ENCODE results near the gene H1-8.

The H1-8 gene

DNA sequence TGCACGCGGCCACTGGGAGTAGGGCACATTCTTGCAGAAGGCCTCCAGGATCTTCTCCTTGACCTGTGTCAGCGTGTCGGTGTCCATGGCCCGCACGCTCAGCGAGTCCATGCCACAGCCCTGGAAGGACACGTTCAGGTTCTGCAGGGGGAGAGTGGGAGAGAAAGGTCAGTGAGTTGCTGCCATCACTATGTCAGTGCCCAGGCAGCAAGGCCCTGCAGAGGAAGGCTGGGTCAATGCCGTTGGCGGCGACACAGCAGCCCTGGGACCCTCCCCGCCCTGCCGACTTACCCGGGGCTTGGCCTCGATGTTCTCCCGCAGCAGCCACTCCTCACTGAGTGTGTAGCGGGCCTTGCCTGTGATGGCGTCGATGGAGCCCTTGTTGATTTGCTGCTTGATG lies 19.8 kb downstream of the H1-8 start:
- no peak overlapping the region for H4K91ac ChIP-seq (ENCODE audit: low read depth, low read length)
- H4K12ac ChIP-seq (ENCODE audit: low read depth, low read length) = no peak overlapping the region
- no peak overlapping the region for H3K14ac ChIP-seq (ENCODE audit: low read length)
- H3K79me1 ChIP-seq (ENCODE audit: low read length) = peaks cover 14% of the 10 kb centered on the region
- no peak overlapping the region for H3K23ac ChIP-seq (ENCODE audit: low read length)
- no peak overlapping the region for H4K8ac ChIP-seq (ENCODE audit: low read depth, low read length)
- no peak overlapping the region for H2BK120ac ChIP-seq (ENCODE audit: insufficient read depth, low read length, poor library complexity)
- H3K9me3 ChIP-seq (ENCODE audit: insufficient read depth, low read depth, low read length) = no peaks in the 10 kb centered on the region
- no peak overlapping the region for H2BK5ac ChIP-seq (ENCODE audit: low read depth, low read length, poor library complexity)
- DNase-seq = no peak
- H2AFZ ChIP-seq (ENCODE audit: insufficient read depth, low read length, poor library complexity) = no peak overlapping the region
- H3K36me3 ChIP-seq (ENCODE audit: control insufficient read depth in 1 of 2, insufficient read depth in 2 of 2, low read length in 2 of 2) = peaks cover 91 to 92% of the 10 kb centered on the region in 2 experiments
- no peak overlapping the region for H3K4me3 ChIP-seq (ENCODE audit: low read depth, low read length)
- no peaks in the 10 kb centered on the region for H3K79me2 ChIP-seq (ENCODE audit: control insufficient read depth, insufficient read depth, low read length, poor library complexity)
- H3K4me1 ChIP-seq (ENCODE audit: control insufficient read depth in 1 of 2, insufficient read depth in 2 of 2, low read length in 2 of 2) = peaks cover 17 to 29% of the 10 kb centered on the region in 2 experiments
- H2AK5ac ChIP-seq (ENCODE audit: low read length) = no peak overlapping the region
- no peaks in the 10 kb centered on the region for H3K27me3 ChIP-seq (ENCODE audit: insufficient read depth, low read length)
- no peak overlapping the region for H3K4ac ChIP-seq (ENCODE audit: low read depth, low read length)
- WGBS (ENCODE audit: extremely low coverage, insufficient coverage, insufficient read length) = no CpG with 5 or more reads among the region's 19 CpGs
- H3K18ac ChIP-seq (ENCODE audit: low read length) = no peak overlapping the region
- H3K4me2 ChIP-seq (ENCODE audit: low read length) = no peak overlapping the region
- H2BK12ac ChIP-seq (ENCODE audit: low read length) = no peak overlapping the region
- no peak overlapping the region for H3K27ac ChIP-seq (ENCODE audit: low read depth, low read length)
- H3K9ac ChIP-seq (ENCODE audit: low read length) = no peak overlapping the region

DNA sequence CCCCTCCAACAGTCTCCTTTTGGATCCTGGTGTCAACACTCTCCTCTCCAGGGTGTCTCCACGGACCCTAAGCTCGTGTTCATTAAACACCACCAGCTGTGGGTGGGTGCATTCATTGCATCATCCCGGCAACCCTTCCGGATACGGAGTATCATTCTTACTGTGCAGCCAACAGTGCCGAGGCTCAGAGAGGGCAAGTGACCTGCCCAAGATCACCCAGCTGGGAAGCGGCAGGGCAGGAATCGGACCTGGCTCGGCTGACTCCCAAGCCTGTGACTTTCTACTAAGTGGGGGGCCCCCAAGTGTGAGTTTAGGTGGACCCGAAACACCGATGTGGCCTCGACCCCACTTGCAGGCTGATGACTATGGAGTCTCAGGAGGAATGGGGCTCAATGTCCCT lies 20.4 kb downstream of the H1-8 start:
- H3K9ac ChIP-seq (ENCODE audit: low read length) = no peak overlapping the region
- peaks cover 17 to 29% of the 10 kb centered on the region in 2 experiments for H3K4me1 ChIP-seq (ENCODE audit: control insufficient read depth in 1 of 2, insufficient read depth in 2 of 2, low read length in 2 of 2)
- H2BK12ac ChIP-seq (ENCODE audit: low read length) = no peak overlapping the region
- H3K79me2 ChIP-seq (ENCODE audit: control insufficient read depth, insufficient read depth, low read length, poor library complexity) = no peaks in the 10 kb centered on the region
- no peak overlapping the region for H2BK5ac ChIP-seq (ENCODE audit: low read depth, low read length, poor library complexity)
- peaks cover 14% of the 10 kb centered on the region for H3K79me1 ChIP-seq (ENCODE audit: low read length)
- H3K4me2 ChIP-seq (ENCODE audit: low read length) = no peak overlapping the region
- no peak overlapping the region for H3K23ac ChIP-seq (ENCODE audit: low read length)
- no peak overlapping the region for H4K12ac ChIP-seq (ENCODE audit: low read depth, low read length)
- peaks cover 85 to 87% of the 10 kb centered on the region in 2 experiments for H3K36me3 ChIP-seq (ENCODE audit: control insufficient read depth in 1 of 2, insufficient read depth in 2 of 2, low read length in 2 of 2)
- no peak overlapping the region for H4K8ac ChIP-seq (ENCODE audit: low read depth, low read length)
- H3K27me3 ChIP-seq (ENCODE audit: insufficient read depth, low read length) = no peaks in the 10 kb centered on the region
- H3K4ac ChIP-seq (ENCODE audit: low read depth, low read length) = no peak overlapping the region
- no peak overlapping the region for H2AFZ ChIP-seq (ENCODE audit: insufficient read depth, low read length, poor library complexity)
- H3K27ac ChIP-seq (ENCODE audit: low read depth, low read length) = no peak overlapping the region
- no peaks in the 10 kb centered on the region for H3K9me3 ChIP-seq (ENCODE audit: insufficient read depth, low read depth, low read length)
- DNase-seq = no peak
- no peak overlapping the region for H2AK5ac ChIP-seq (ENCODE audit: low read length)
- WGBS (ENCODE audit: extremely low coverage, insufficient coverage, insufficient read length) = no CpG with 5 or more reads among the region's 12 CpGs
- no peak overlapping the region for H3K14ac ChIP-seq (ENCODE audit: low read length)
- H3K4me3 ChIP-seq (ENCODE audit: low read depth, low read length) = no peak overlapping the region
- H2BK120ac ChIP-seq (ENCODE audit: insufficient read depth, low read length, poor library complexity) = no peak overlapping the region
- peak overlapping the region; percentile 17 for H4K91ac ChIP-seq (ENCODE audit: low read depth, low read length)
- H3K18ac ChIP-seq (ENCODE audit: low read length) = no peak overlapping the region

DNA sequence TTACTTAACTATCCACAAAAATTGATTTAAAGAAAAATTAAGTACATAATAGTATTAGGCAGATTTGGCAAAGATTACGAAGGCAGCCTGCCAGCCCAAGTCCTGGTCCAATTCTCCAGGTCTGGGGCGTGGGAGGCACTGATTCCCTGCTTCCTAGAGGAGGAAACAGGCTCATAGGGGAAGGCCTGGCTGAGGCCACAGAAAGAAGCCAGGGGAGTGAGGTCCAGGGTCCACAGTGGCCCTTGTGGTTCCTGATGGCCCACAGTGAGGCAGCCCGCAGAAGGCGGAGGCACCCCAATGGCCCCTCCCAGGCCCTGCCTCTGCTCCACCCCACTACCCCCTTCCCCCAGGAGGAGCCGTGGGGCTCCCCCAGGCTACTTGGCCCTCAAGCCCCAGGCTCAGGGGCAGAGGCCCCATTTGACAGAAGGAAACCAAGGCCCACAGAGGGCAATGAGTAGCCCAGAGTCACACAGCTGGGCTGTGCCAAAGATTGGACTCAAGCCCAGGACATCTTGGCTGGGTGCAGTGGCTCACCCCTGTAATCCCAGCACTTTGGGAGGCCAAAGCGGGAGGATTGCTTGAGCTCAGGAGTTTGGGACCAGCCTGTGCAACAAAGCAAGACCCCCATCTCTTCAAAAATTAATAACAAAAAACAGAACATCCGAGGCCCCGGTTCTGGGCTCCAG lies 21.0 kb downstream of the H1-8 start:
- H3K27ac ChIP-seq (ENCODE audit: low read depth, low read length) = no peak overlapping the region
- DNase-seq = no peak
- H2BK5ac ChIP-seq (ENCODE audit: low read depth, low read length, poor library complexity) = peak overlapping the region; percentile 62
- no peak overlapping the region for H3K23ac ChIP-seq (ENCODE audit: low read length)
- H3K14ac ChIP-seq (ENCODE audit: low read length) = peak overlapping the region; percentile 22
- H4K91ac ChIP-seq (ENCODE audit: low read depth, low read length) = peak overlapping the region; percentile 73
- H3K9me3 ChIP-seq (ENCODE audit: insufficient read depth, low read depth, low read length) = no peaks in the 10 kb centered on the region
- H3K4me1 ChIP-seq (ENCODE audit: control insufficient read depth in 1 of 2, insufficient read depth in 2 of 2, low read length in 2 of 2) = peaks cover 14 to 23% of the 10 kb centered on the region in 2 experiments
- H3K36me3 ChIP-seq (ENCODE audit: control insufficient read depth in 1 of 2, insufficient read depth in 2 of 2, low read length in 2 of 2) = peaks cover 79 to 84% of the 10 kb centered on the region in 2 experiments
- no peak overlapping the region for H2BK12ac ChIP-seq (ENCODE audit: low read length)
- H3K4me2 ChIP-seq (ENCODE audit: low read length) = no peak overlapping the region
- H3K27me3 ChIP-seq (ENCODE audit: insufficient read depth, low read length) = no peaks in the 10 kb centered on the region
- peak overlapping the region; percentile 56 for H2BK120ac ChIP-seq (ENCODE audit: insufficient read depth, low read length, poor library complexity)
- peak overlapping the region; percentile 51 for H4K8ac ChIP-seq (ENCODE audit: low read depth, low read length)
- peak overlapping the region; percentile 31 for H2AK5ac ChIP-seq (ENCODE audit: low read length)
- H4K12ac ChIP-seq (ENCODE audit: low read depth, low read length) = no peak overlapping the region
- H3K4ac ChIP-seq (ENCODE audit: low read depth, low read length) = peak overlapping the region; percentile 48
- H3K79me2 ChIP-seq (ENCODE audit: control insufficient read depth, insufficient read depth, low read length, poor library complexity) = no peaks in the 10 kb centered on the region
- no CpG with 5 or more reads among the region's 8 CpGs for WGBS (ENCODE audit: extremely low coverage, insufficient coverage, insufficient read length)
- peaks cover 14% of the 10 kb centered on the region for H3K79me1 ChIP-seq (ENCODE audit: low read length)
- H3K18ac ChIP-seq (ENCODE audit: low read length) = no peak overlapping the region
- no peak overlapping the region for H2AFZ ChIP-seq (ENCODE audit: insufficient read depth, low read length, poor library complexity)
- no peak overlapping the region for H3K4me3 ChIP-seq (ENCODE audit: low read depth, low read length)
- H3K9ac ChIP-seq (ENCODE audit: low read length) = no peak overlapping the region

DNA sequence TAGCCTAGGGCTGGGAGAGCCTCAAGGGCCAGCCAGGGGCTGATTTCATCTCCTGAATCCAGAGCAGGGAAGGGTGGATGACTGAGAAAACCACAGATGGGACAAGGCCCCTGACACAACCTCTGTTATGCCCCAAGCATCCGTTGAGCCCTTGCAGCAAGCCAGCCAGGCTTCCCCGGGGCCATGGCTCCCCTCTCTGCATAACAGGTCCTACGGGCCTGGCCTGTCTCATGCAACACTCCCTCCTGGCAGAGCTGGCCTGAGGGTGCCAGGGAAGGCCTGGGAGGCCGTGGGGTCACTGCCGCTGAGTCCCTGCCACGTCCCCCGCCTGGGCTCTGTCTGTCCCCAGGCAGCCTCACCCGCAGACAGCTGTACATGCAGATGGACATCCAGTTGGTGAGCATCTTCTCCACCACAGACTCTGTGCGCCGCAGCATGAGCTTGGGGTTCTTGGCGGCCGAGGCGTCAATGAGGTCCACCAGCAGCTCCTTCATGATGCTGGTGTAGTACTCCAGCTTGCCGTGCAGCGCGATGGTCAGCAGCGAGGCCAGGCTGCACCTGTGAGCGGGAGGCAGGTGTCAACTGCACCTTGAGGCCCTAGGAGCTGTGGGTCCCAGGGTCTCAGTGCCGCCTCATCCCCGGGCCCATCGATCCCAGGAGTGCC lies 22.1 kb downstream of the H1-8 start:
- Histone ChIP-seq H4K12ac (ENCODE audit: low read depth, low read length) (no peak overlapping the region), H3K4ac (ENCODE audit: low read depth, low read length) (no peak overlapping the region), H3K14ac (ENCODE audit: low read length) (peak overlapping the region; percentile 4), H3K79me1 (ENCODE audit: low read length) (peaks cover 14% of the 10 kb centered on the region), H3K9ac (ENCODE audit: low read length) (no peak overlapping the region), H2BK5ac (ENCODE audit: low read depth, low read length, poor library complexity) (peak overlapping the region; percentile 62), H3K27ac (ENCODE audit: low read depth, low read length) (peak overlapping the region; percentile 40), H3K4me1 (ENCODE audit: control insufficient read depth in 1 of 2, insufficient read depth in 2 of 2, low read length in 2 of 2) (peaks cover 14 to 20% of the 10 kb centered on the region in 2 experiments), H3K23ac (ENCODE audit: low read length) (no peak overlapping the region), H3K18ac (ENCODE audit: low read length) (peak overlapping the region; percentile 0), H2AK5ac (ENCODE audit: low read length) (no peak overlapping the region), H2AFZ (ENCODE audit: insufficient read depth, low read length, poor library complexity) (no peak overlapping the region), H4K91ac (ENCODE audit: low read depth, low read length) (peak overlapping the region; percentile 26), H2BK120ac (ENCODE audit: insufficient read depth, low read length, poor library complexity) (peak overlapping the region; percentile 24), H3K4me3 (ENCODE audit: low read depth, low read length) (no peak overlapping the region), H2BK12ac (ENCODE audit: low read length) (no peak overlapping the region), H3K36me3 (ENCODE audit: control insufficient read depth in 1 of 2, insufficient read depth in 2 of 2, low read length in 2 of 2) (peaks cover 75 to 80% of the 10 kb centered on the region in 2 experiments), H3K27me3 (ENCODE audit: insufficient read depth, low read length) (no peaks in the 10 kb centered on the region), H3K9me3 (ENCODE audit: insufficient read depth, low read depth, low read length) (no peaks in the 10 kb centered on the region), H4K8ac (ENCODE audit: low read depth, low read length) (no peak overlapping the region), H3K79me2 (ENCODE audit: control insufficient read depth, insufficient read depth, low read length, poor library complexity) (no peaks in the 10 kb centered on the region), H3K4me2 (ENCODE audit: low read length) (no peak overlapping the region)
- peak in 1 of 2 donors; percentile 45 for DNase-seq
- no CpG with 5 or more reads among the region's 21 CpGs for WGBS (ENCODE audit: extremely low coverage, insufficient coverage, insufficient read length)
